ES-I3 (cell line): ENCODE data around the gene TFAM.

Experiments
- H3K36me3 ChIP-seq: 2 replicates; pipeline ENCODE4 v1.6.1; 2013; ENCODE audit warnings: mild to moderate bottlenecking, low read length, control low read depth, moderate library complexity; ENCODE audit not compliant: insufficient read depth
- H3K4me1 ChIP-seq: 2 replicates; pipeline ENCODE4 v1.6.1; 2013; ENCODE audit warnings: mild to moderate bottlenecking, control low read depth, low read length; ENCODE audit not compliant: insufficient read depth
- H3K9ac ChIP-seq: 2 replicates; pipeline ENCODE4 v1.6.1; 2013; ENCODE audit warnings: low read depth, mild to moderate bottlenecking, low read length, moderate library complexity
- H3K9me3 ChIP-seq: 2 replicates; pipeline ENCODE4 v1.6.1; 2013; ENCODE audit warnings: mild to moderate bottlenecking, low read length, moderate library complexity; ENCODE audit not compliant: control insufficient read depth, insufficient read depth

TFAM gene

GRCh38 chr10:58433571-58433970 is 48.4 kb downstream of the TFAM start:
- H3K9ac ChIP-seq: no peak overlapping the region
- no peaks in the 10 kb centered on the region for H3K36me3 ChIP-seq
- H3K4me1 ChIP-seq: peaks cover 17% of the 10 kb centered on the region
- H3K9me3 ChIP-seq: no peaks in the 10 kb centered on the region

GRCh38 chr10:58435297-58435985 is 50.2 kb downstream of the TFAM start:
- no peak overlapping the region for H3K9ac ChIP-seq
- H3K36me3 ChIP-seq: no peaks in the 10 kb centered on the region
- peaks cover 17% of the 10 kb centered on the region for H3K4me1 ChIP-seq
- H3K9me3 ChIP-seq: peaks cover 6% of the 10 kb centered on the region; the same call in 1 of the 2 replicates

DNA sequence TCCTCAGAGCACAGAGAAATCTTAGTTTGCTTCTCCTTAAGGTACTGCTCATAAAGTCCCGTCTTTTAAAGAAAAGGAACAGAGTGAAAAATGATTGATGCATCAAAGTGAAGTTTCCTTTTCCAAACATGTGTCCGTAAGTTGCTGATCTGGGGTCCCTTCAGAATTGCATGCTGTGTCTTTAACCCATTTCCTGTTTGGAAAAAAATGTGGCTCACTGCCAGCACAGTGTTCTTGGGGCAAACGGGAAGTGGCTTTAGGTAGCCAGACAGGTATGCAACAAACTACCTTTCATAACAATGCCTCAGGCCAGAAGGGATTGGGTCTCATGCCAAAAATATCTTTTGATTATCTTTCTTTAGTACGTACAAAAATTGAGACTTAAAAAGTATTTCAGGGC is 50.9 kb downstream of the TFAM start:
- H3K4me1 ChIP-seq: peaks cover 17% of the 10 kb centered on the region
- peaks cover 6% of the 10 kb centered on the region; the same call in 1 of the 2 replicates for H3K9me3 ChIP-seq
- H3K9ac ChIP-seq: no peak overlapping the region
- H3K36me3 ChIP-seq: no peaks in the 10 kb centered on the region

- no peak overlapping the region for H3K9ac ChIP-seq
- peaks cover 6% of the 10 kb centered on the region; the same call in 1 of the 2 replicates for H3K9me3 ChIP-seq
- peaks cover 17% of the 10 kb centered on the region for H3K4me1 ChIP-seq
- no peaks in the 10 kb centered on the region for H3K36me3 ChIP-seq
Measured at GRCh38 chr10:58438340-58438871, 53.2 kb downstream of the TFAM start.

- H3K4me1 ChIP-seq: peaks cover 17% of the 10 kb centered on the region
- H3K36me3 ChIP-seq: no peaks in the 10 kb centered on the region
- H3K9ac ChIP-seq: no peak overlapping the region
- peaks cover 6% of the 10 kb centered on the region; the same call in 1 of the 2 replicates for H3K9me3 ChIP-seq
Measured at GRCh38 chr10:58438986-58439385, 53.8 kb downstream of the TFAM start.

DNA sequence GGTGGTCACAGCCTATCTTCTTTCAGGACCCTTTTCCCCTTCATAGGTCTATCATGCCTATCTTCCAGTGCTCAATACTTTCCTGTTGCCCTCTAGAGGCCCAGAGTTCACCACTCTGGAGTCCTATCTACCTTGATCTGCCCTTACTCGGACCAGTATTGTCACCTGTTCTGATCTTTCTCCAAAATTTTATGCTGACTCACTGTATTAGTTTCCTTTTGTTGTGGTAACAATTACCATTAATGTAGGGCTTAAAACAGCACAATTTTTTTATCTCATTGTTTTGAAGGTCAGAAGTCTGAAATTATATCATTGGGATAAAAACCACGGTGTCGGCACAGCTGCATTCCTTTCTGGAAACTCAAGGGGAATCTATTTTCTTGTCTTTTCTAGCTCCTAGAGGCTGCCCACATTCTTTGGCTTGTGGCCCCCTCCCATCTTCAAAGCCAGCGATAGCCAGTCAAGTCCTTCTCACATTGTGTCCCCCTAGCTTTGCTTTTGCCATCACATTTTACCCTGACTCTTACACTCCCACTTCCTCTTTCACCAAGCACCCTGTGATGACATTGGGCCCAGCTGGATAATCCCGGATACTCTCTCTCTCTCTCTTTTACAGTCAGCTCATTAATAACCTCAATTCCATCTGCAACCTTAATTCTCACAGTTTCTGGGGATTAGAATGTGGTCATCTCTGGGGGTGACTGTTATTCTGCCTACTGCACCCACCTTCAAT is 54.6 kb downstream of the TFAM start:
- H3K9me3 ChIP-seq: peaks cover 6% of the 10 kb centered on the region; the same call in 1 of the 2 replicates
- peaks cover 17% of the 10 kb centered on the region for H3K4me1 ChIP-seq
- no peaks in the 10 kb centered on the region for H3K36me3 ChIP-seq
- H3K9ac ChIP-seq: no peak overlapping the region

GRCh38 chr10:58440484-58440883 is 55.3 kb downstream of the TFAM start:
- Histone ChIP-seq H3K4me1 (peaks cover 15% of the 10 kb centered on the region), H3K9ac (no peak overlapping the region), H3K36me3 (no peaks in the 10 kb centered on the region), H3K9me3 (peaks cover 6% of the 10 kb centered on the region; the same call in 1 of the 2 replicates)

DNA sequence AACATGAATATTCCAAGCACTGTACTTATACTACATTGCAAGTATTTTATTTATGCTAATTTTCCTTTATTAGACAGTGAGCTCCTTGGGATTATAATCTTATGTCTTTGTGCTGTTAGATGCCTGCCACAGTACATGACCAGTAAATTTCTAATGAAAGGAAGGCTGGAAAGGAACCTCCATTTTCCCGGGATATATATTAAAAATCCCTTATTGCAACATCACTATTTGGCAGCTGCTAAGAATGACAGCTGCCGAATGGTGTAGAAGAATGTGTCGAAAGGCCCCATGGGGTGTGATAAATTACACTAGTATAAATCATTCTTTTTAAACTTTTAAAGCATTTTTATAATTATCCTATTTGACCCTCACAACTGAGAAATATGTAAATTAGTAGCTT is 59.1 kb downstream of the TFAM start:
- Histone ChIP-seq H3K36me3 (no peaks in the 10 kb centered on the region), H3K4me1 (no peaks in the 10 kb centered on the region), H3K9me3 (peaks cover 5% of the 10 kb centered on the region; the same call in 1 of the 2 replicates), H3K9ac (no peak overlapping the region)

GRCh38 chr10:58444876-58445275 is 59.7 kb downstream of the TFAM start:
- no peaks in the 10 kb centered on the region for H3K4me1 ChIP-seq
- H3K9ac ChIP-seq: no peak overlapping the region
- no peaks in the 10 kb centered on the region for H3K36me3 ChIP-seq
- H3K9me3 ChIP-seq: peaks cover under 1% of the 10 kb centered on the region; the same call in 1 of the 2 replicates

GRCh38 chr10:58448121-58448935 is 63.1 kb downstream of the TFAM start:
- Histone ChIP-seq H3K4me1 (no peaks in the 10 kb centered on the region), H3K36me3 (no peaks in the 10 kb centered on the region), H3K9me3 (no peaks in the 10 kb centered on the region), H3K9ac (no peak overlapping the region)
